GM12874 (cell line): Measurements from ENCODE around the gene HERPUD2.

Source experiments
- TF ChIP-seq, protein P1 (sequence below): IDR thresholded peaks from 2 replicates; pipeline ENCODE4 v1.5.1; 2011; ENCODE audit warnings: low read depth, mild to moderate bottlenecking, control low read depth, low read length, moderate library complexity; ENCODE audit not compliant: insufficient read depth

Gene HERPUD2

DNA sequence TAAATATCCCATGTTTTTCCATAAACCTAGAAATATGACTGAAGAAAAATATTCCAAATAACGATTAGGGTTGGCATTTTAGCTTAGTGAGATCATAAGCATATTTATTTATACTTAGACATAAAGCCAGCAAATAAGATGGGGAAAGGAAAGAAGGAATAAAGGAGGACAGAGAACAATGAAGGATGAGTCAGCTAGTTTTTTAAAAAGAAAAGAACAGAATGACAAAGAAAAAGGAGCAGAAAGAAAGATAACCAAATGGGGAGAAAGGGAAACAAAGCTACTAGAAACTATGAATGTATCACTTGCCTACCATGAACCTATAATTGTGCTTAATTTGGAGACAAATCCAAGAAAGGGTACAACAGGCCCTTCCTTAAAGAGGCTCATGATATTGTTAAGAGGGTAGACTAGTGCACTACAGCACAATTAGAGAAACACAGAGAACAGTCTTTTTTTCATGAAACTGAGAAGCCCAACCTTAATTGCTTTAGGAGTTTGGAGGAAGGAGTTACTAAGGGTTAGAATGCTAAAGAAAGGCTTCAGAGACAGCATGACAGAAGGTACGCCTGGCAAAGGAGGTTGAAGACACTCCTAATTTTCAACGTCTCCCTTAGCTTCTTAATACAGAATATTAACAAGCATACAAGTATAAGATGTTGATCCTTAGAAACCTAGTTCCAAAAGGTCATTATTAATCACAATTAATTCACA is 23.9 kb downstream of the HERPUD2 start:
- TF ChIP-seq, protein P1, sequence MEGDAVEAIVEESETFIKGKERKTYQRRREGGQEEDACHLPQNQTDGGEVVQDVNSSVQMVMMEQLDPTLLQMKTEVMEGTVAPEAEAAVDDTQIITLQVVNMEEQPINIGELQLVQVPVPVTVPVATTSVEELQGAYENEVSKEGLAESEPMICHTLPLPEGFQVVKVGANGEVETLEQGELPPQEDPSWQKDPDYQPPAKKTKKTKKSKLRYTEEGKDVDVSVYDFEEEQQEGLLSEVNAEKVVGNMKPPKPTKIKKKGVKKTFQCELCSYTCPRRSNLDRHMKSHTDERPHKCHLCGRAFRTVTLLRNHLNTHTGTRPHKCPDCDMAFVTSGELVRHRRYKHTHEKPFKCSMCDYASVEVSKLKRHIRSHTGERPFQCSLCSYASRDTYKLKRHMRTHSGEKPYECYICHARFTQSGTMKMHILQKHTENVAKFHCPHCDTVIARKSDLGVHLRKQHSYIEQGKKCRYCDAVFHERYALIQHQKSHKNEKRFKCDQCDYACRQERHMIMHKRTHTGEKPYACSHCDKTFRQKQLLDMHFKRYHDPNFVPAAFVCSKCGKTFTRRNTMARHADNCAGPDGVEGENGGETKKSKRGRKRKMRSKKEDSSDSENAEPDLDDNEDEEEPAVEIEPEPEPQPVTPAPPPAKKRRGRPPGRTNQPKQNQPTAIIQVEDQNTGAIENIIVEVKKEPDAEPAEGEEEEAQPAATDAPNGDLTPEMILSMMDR, result no peak

DNA sequence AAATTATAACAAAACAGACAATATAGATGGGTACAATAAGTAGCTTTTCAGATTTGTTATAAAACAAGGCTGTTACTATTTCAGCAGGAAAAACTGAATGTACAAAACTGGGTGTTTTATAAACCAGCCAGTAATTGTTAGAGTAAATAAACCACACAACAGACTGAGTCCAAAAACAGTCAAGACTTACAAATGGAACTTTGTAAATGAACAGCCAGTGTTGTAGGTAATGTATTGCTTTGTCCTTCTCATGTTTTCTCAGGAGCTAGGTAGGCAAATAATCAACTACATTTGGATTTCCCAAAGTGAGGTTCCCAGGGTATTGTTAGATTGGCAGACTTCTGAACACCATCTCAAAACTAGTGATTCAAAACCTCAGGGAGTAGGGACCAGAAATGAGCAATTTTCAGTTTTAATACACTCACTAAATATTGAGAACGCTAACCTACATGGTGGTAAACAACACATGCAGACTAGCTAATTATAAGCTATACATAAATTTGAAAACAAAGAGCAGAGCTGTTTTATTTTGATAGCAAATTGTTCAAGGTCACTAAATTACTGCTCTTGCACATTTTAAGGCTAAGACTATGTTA is 36.2 kb downstream of the HERPUD2 start:
- TF ChIP-seq, protein P1, result no peak

DNA sequence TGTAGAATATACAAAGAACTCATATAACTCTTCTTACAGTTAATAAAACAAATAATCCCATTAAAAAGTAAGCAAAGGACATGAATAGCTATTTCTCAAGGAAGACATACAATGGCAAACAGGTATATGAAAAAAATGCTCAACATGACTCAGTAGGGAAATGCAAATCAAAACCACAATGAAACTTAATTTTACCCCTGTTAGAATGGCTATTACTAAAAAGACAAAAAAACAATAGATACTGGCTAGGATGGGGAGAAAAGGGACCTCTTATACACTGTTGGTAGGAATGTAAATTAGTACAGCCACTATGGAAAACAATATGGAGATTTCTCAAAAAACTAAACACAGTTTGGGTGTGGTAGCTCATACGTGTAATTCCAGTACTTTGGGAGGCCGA is 37.8 kb downstream of the HERPUD2 start:
- TF ChIP-seq, protein P1, result no peak

DNA sequence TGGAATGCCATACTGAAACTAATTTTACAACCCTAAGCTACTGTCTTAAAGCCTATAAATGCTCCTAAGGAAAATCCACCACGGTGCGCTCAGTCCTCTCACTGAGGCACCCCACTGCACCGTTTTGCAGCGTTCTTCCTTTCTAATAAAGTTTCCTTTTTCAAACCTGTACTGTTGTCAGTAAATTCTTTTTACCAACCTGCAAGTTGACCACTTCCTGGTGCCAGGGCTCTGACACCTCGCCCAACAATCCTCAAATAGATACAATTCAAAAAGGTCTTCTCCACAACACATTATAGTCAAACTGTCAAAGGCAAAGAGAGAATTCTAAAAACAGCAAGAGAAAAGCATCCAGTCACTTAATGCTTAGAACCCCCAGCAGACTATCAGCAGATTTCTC is 42.8 kb downstream of the HERPUD2 start:
- TF ChIP-seq, protein P1, result no peak

- TF ChIP-seq, protein P1, result no peak
Measured at GRCh38 chr7:35650751-35651150, 44.2 kb downstream of the HERPUD2 start.

DNA sequence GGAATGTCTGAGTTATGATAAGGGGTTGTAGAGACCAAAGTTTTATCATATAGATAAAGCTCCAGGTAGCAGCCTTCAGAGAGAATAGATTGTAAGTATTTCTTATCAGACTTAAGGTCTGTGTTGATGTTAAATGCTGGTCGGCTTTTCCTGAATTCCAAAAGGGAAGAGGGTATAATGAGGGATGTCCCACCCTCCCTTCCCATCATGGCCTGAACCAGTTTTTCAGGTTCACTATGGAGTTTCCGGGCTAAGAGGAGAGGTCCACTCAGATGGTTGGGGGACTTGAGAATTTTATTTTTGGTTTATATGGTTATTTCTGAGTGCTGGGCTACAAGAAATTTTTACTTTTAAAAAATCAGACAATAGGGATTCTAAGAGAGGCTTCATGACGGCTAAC is 45.2 kb downstream of the HERPUD2 start:
- TF ChIP-seq, protein P1, result no peak

GRCh38 chr7:35648367-35648766 is 46.6 kb downstream of the HERPUD2 start:
- TF ChIP-seq, protein P1, result no peak
